ENCODE results near the gene RGL1.
A peak's percentile ranks its signal among the peaks of the same experiment; 100 is the strongest.

Gene RGL1

DNA sequence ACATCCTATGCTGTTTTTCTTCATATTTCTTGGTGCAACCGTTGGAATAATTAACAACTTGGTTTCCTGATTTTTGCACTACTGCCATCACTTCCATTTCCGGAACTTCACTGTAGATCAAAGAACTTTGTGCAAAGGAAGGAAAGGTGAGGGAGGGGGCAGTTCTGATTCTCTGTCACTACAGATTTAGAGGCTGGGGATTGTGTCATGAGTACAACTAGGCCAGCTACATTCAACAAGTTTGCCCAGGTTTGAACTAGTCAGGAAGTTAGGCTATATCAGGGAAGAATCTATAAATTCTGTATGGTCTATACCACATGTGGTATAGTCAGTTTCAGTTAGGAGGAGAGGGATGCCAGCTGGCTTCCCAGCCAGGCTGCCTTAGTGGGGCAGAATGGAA, 84.2 kb downstream of the RGL1 start:
- no peak for DNase-seq (ENCODE audit: low spot score)

DNA sequence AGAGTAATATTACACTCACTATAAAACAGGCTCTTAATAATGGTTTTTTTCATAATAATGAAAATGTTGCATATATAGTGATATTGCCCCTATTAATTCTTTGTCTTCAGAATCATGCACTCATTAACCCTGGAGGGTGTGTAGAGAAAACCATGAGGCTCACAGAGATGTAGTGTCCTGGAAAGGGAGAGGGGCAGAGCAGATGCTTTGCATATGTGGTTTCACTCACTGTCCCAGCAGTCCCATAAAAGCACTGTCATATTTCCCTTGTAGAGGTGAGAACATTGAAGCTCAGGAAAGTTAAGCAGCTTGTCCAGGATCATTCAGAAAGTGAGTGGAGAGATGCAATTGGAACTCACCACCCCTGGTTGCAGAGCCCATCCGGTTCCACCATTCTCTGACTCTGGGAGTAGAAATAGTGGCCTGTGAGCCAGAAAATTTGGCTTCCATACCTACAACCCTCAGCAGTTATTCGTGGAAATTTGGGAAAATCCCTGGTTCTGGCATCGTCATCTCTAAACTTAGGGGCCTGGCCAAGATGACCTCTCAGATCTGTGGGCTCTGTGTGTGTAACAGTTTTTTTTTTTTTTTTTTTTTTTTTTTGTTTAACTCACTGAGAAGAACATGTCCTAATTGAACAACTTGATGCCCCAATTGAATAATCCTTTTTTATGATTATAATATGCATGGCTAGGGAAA, 86.4 kb downstream of the RGL1 start:
- no peak for DNase-seq (ENCODE audit: low spot score)

DNA sequence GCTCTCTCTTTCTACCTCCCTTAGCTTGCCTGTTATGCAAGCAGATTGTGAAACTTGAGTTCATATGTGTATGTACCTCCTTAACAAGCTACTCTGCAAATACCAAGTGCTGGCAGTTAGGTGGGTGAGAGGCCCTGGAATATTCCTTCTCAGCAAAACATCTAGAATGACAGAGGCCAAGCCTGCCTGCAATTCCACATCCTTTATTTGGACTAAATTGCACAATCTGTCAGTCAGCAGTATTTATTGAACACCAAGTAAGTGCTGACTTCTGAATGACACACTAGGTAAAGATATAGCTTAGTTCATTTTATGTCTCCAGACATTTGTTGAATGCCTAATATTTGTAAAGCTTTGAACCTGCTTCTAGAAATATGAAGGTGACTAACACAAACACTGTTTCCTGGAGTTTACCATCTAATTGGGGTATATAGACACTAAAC, 87.5 kb downstream of the RGL1 start:
- no peak for DNase-seq (ENCODE audit: low spot score)

DNA sequence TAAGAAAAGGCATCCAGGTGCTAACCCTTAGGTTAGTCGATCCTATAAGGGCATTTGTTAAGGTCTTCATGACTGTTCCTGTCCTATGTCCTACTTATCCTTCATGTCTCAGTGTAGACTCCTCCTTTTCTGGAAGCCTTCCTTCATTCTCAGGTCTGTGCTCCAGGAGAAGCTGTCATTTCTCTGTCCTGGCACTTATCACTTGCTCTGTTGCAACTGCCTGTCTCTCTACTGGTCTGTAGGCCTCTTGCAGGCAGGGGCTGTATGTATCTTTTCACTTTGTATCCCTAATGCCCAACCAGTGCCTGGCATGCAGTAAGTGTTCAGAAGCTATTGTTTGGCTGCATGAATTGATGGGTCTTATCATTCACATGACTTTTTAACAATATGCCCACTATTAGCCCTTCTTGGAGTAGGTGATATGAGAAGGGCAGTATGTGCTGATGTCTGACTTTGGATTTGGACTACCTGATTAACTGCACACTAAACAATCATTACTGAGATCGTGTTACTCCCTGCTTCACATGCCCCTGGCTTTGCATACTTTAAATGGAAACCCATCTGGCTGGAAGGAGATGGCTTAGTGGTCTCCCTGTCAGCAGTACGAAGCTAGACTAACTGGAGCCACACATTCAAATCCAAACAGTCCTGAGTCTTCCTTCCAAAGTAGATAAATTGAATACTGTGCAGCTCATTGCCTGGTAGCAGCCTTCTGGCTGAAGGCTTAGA, 88.8 kb downstream of the RGL1 start:
- DNase-seq (ENCODE audit: low spot score) = no peak

DNA sequence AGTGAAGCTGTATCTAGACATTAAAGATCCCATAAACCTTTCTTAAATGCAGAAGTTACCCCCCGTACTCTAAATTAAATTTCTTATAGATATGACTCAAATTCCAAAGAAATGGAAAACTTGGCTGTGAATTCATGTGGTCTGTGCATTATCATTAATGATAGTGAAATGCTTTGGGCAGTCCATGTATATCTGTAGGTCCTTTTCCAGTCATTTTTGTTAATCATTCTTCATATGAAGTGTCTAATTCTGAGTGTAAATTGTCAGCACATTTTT, 89.3 kb downstream of the RGL1 start:
- no peak for DNase-seq (ENCODE audit: low spot score)

DNA sequence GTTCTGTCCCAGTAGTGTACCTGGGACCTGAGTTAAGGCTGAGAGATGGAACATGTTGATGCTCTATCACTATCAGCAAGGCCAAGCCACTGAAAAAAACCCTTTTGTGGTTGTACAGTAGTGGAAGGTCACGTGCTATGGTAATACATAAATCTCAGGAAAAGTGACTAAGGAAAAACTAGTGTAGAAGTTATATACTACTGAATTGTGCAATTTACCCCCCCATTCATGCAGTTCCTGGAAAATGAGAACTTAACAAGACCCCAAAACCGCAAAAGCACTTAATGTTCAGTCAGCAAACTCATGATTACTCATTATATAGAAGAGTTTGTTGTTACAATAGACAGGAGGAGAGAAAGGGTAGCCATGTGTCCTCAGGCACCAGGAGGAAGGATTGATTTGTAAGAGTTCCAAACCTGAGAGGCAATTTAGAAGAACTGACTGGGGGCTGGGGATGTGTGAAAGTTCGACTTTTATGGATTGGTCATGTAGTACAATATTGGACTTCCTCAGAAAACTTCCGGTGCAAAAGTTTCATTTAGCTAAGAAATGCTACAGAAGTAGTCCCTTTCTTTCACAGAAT, 91.6 kb downstream of the RGL1 start:
- DNase-seq (ENCODE audit: low spot score) = no peak

DNA sequence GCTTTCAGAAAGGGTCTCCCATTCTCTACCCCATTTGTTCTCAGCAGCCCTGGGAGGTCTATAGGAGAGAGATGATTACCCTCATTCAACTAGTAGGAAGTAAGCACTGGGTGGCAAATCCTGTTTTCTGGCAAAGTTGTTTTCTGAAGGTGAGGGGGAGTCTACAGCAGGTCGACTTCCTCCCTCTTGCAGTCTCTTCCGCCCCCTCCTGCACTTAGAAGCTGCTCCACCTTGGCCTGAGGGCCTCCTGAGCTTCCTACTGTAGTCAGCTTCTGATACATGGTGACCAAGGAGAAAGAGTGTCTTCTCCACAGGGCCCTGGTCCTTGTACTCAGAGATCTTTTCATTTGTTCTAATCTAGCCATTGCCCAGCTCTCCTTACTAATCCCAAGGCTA, 93.1 kb downstream of the RGL1 start:
- DNase-seq (ENCODE audit: low spot score) = no peak

DNA sequence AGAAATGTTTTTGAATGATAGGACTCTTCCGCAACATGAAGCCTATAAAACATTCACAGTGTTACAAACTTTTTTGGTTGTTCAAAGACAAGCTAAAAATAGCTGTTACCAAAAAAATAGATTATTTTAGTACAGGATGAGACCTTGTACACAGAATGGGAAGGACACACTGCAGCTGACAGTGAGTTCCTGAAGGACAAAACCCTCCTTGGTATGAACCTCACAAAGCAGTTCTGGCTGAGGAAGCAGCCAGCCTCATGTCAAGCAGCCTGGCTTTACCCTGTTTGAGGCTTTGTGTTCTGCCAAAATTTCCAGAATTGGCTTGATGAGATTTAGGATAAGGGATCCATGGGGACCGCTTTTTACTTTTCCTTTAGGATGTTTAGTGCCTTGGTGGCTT, 93.7 kb downstream of the RGL1 start:
- DNase-seq (ENCODE audit: low spot score) = no peak

DNA sequence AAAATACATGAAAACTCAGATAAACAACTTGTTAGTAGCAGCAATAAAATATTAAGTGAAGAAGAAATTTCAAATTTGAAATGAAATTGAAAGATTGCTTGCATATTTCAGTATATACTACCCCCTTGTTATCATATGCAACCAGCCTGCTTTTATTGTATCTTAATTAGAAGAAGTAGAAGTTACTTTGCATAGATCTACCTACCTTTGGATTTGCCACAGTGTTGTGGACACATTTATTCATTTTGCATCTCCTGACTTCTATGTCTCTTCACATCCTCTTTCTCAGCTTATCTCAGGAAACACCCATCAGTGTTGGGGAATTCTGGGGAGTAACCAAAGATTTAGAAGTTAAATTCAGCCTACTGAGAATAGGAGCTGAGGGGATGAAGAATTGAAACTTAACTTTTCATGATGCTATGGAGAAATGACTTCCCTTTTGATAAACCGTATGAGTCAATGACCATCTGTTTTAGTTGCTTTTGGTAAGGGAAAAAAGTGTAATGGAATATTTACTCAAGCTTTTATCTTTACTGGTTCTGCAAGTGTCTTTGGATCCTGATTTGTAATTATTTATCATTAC, 96.9 kb downstream of the RGL1 start:
- no peak for DNase-seq (ENCODE audit: low spot score)

DNA sequence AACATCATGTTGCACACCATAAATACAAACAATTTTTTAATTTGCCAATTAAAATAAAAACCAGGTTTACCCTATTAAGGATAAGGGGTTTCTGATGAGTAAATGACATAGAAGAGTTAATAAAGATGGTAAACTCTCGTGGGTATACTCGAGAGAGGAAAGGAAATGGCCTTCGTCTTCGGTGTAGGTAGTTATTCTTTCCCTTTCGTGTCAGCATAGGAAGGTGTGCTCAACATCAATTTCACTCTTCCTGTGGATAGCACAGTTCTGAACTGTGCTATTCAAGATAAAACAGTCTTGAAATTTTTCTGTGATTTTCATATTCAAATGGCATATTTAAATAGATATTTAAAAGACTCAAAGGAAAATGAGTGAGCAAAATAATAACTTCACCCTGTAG, 98.2 kb downstream of the RGL1 start:
- no peak for DNase-seq (ENCODE audit: low spot score)

DNA sequence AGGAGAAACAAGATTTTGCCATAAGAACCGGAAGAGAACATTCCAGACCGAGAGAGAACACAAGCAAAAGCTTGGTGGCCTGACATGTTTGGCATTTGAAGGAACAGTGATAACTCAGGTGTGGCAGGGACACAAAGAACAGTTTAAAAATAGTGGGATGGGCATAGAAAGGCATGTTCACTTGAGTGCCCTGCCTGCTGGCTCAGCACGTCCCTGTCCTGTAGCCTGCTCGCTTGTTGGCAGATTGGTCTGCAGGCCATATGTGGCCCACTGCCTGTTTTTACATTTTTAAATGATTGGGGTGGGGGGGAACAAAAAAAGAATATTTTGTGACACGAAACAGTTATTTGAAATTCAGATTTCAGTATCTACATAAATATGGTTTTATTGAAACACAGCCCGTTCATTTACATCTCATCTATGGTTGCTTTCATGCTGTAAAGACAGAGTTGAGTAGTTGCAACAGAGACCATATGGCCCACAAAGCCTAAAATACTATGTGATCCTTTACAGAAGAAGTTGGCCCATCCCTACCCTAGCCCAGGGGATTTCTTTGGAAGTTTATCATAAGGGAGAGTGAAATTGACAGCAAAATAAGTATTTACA, 100.7 kb downstream of the RGL1 start:
- no peak for DNase-seq (ENCODE audit: low spot score)

DNA sequence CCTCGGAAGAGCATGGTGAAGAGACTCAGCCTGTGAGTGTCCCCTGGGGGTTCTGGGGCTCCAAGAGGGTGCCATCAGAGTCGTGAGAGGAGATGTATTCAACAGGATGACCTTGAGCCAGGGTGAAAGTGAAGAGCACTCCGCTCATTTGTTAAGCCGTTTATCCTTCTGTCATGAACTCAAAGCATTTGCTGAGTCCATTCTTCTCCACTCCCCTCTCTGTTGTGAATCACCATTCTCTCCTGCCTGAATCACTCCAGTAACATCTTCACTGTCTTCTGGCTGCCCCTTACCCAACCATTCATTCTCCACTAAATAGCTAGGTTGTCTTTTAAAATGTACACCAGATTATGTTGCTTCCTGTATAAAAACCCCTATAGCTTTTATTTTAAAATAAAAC, 102.2 kb downstream of the RGL1 start:
- DNase-seq (ENCODE audit: low spot score) = no peak

DNA sequence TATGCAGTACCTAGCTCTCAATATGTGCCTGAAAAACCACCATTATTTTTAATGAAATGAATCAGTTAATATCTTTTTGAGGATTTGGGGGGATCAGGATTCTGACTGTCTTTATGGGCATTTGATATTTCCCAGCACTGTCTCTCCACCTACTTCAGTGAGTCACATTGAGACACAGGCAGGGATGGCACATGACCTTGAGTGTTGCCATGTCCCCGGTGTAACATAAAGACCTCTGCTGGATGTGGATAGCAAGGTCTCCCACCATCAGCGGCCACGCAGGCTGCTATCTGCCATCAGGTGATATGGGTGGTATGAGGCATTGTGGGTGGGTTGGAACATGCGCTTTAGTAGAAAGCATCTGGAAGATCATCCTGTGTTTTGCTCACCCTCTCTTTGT, 103.2 kb downstream of the RGL1 start:
- no peak for DNase-seq (ENCODE audit: low spot score)

DNA sequence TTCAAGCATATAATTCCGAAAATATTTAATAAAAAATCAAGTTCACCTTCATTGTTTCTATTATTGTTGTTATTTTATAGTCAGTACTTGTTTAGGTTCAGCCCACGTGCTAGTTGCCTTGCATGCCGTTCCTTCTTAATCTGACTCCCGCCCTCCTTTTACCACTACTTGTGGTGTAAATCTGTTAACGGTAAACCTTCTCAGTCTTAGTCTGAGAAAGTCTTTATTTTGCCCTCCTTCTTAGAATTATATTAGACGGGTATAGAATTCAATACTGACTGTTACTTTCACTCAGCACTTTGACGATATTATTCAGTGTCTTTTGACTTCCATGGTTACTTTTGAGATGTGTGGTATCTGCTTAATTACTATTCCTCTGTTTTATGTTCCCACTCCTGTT, 104.8 kb downstream of the RGL1 start:
- no peak for DNase-seq (ENCODE audit: low spot score)

DNA sequence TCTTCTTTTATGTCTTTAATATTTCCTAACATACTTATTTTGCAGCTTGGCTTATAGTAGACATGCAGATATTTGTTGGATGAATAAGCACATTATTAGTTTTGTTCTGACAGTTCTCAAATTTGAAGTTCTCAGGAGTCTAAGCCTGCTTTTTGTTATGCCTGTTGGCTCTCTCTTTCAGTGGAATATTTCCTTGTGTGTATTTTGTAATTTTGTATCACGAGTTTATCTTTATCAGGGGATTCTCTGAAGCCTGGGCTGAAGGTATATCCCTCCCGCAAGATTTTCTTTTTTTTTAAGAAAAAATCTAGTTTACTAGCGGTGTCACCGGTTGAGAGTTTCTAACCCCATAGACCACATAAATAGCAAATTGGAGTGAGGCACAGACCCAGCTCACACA, 105.9 kb downstream of the RGL1 start:
- no peak for DNase-seq (ENCODE audit: low spot score)

DNA sequence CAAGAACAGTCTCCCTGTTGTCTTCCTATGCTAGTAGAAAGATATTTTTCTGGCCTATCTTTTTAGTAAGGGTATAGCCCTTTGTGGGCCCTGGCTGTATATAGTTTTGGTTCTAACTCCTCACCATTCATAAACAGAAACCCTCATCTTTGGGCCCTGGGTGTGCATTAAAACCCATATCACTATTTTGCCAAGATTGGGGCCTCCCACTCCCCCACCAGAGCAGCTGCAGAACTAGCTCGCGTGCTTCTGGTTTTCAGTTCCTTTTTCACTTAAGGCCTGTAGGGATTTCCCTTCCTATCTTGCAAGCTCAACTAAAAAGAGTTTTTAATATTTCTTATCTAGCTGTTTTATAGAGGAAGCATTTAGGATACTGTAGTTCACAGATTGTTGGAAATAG, 106.4 kb downstream of the RGL1 start:
- DNase-seq (ENCODE audit: low spot score) = no peak

DNA sequence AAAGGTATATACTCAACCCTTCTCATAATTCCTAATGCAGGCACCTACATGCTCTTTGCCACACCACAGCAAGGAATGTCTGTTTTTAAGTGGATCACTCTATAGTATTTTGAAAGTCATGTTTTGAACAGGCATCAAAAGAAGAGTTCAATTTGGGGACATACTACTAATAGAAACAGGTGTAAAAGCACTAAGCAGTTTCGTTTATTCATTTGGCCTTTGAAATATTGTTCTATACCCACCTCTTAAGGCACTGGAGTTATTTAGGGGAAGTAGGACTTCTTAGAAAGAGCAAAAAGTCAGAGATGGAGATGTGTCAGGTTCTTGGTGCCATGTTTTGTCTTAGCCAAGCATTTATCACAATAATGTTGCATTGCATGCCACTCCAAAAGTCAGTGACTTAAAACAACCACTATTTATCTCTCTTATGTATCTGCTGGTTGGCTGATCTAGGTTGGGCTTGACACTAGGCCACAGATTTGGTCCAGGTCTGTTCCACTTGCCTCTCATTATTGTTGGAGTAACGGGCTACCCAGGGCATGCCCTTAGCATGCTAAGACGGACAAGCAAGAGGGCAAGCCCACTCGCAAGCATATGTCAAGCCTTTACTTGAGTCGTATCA, 107.5 kb downstream of the RGL1 start:
- DNase-seq (ENCODE audit: low spot score) = no peak

DNA sequence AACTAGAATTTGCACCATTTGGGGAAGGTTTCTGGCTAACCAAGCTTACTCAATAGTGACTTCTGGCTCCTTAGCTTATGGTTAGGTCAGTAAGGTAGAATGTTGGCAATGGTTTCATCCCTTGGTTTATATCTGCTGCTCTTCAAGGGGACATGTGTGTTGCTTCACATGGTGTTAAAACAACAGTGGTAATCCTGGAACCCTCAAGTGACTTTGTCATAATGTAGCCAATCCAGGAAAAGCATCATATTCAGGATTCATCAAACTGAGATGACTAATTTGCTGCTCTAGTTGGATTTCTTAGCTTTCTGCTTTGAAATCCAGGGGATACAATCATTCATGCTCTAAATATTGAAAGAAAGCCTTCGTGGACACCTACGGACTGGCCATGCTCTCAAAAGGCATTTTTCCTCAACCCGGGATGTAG, 108.7 kb downstream of the RGL1 start:
- no peak for DNase-seq (ENCODE audit: low spot score)

DNA sequence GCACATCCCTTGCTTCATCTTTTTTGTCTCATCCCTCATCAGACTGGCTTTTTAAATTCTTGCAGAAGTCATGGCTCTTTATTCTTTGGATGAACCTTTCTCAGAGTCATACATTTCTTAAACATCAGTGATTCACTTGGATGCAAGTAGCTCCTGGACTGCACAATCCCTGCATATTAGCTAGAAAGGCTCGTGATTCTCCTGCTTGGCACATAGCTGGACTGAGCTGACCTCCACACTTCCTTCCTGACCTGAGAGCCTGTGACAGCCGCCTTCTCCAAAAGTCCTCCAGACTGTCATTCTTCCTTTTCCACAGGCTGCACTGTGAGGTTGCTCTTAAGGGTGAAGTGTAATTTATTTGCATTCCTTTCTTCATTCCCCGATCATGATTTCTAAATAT, 109.4 kb downstream of the RGL1 start:
- no peak for DNase-seq (ENCODE audit: low spot score)

DNA sequence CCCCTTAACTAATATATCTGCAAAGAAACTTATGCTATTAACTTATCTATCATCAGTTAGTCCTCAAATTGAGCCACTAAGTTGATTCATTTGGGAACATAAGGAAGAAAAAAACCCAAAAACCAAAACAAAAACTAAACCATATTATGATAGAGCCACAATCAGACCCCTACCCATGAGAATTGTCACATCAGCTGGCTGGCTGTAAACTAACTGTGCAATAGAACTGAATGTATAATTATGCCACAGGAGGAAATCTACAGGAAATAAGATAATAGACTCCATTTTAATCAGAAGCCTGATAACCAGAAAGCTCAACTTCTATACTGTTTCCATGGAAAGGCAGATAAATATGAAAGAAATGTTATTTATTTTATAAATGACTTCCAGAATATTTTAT, 110.0 kb downstream of the RGL1 start:
- no peak for DNase-seq (ENCODE audit: low spot score)

DNA sequence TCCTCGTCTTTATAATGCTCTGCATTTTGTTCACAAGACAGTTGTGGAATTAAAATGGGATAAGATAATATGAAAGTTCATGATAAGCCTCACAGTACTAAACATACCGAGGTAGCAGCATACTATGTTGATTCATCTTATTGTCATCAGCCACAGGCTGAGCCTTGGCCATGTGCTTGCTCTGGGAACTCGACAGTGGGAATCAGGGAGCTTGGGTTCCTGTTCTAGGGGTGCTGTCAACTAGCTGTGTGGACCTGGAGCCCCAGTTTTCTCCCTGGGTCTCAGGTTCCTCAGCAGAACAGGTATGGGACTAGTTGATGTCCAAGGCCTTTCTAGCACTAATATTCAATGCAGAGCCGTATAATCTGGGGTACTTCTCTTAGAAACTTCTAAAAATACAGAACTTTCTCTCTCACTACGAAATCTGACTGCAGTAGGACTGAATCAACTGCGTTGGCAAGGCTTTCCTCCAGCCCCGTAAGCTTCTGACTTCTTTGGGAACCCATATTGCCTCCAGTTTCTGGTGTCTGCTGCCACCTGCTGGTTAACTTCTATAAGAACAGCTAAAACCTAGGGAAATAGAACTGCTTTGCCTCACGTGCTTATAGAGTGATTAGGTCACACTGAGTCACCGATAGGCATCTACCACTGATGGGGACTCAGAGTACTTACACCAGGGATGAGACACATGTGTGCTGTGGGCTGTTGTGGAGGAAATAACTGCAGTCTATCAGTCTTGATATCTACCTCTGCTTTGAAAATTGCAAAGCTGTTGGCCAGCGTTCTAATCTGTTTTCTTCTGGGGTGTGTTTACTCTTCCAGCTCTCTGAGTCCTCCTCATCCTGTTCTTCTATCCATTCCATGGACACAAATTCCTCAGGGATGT, 110.9 kb downstream of the RGL1 start:
- peak; percentile 93 for DNase-seq (ENCODE audit: low spot score)

DNA sequence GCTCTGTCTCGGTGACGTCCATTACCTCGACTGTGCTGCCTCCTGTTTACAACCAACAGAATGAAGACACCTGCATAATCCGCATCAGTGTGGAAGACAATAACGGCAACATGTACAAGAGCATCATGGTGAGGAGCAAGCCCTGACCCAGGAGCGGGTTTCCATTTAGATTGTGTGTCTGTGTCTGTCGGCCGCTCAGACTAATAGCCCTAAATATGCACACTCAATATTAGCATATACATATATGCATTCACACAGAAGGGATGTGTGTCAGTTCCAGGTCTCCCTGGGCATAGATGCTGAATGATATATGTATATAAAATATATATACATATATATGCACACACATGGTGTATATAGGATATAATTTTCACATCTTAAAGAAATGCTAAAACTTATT, 111.7 kb downstream of the RGL1 start:
- DNase-seq (ENCODE audit: low spot score) = no peak
